OCI-LY3 (cell line): Measurements from ENCODE around the gene HHAT.

Experiments used
- H2AFZ ChIP-seq: fragments of 200-600, 300-600 bp; shearing (Covaris generic); 2 replicates; pipeline ENCODE4 v1.6.0; 2014; ENCODE audit warnings: antibody characterized with exemption, low read depth, low read length
- H3K27ac ChIP-seq: fragments of 200-600, 300-600 bp; sonication (generic); 2 replicates; pipeline ENCODE4 v1.5.1; 2014; ENCODE audit warnings: mild to moderate bottlenecking, low read length, moderate library complexity, mixed read lengths
- H3K27me3 ChIP-seq: fragments of 200-600, 300-600 bp; sonication (generic); 2 replicates; pipeline ENCODE4 v1.6.1; 2014; ENCODE audit warnings: low read depth, low read length, mixed read lengths
- H3K36me3 ChIP-seq: fragments of 200-600, 300-600 bp; sonication (generic); replicated peaks from 2 replicates; pipeline ENCODE3; 2014; ENCODE audit warnings: low read depth, low read length, mixed read lengths
- H3K4me1 ChIP-seq: fragments of 300-600, 200-600 bp; sonication (generic); 2 replicates; pipeline ENCODE4 v1.6.1; 2014; ENCODE audit warnings: low read length, mixed read lengths
- H3K4me2 ChIP-seq: fragments of 200-600, 300-600 bp; sonication (generic); 2 replicates; pipeline ENCODE4 v1.6.1; 2014; ENCODE audit warnings: low read length, mixed read lengths
- H3K4me3 ChIP-seq: fragments of 300-600, 200-600 bp; sonication (generic); 2 replicates; pipeline ENCODE4 v1.5.1; 2014; ENCODE audit warnings: antibody characterized with exemption, mild to moderate bottlenecking, low read length, moderate library complexity
- H3K79me2 ChIP-seq: fragments of 300-600, 200-600 bp; shearing (Covaris generic); 2 replicates; pipeline ENCODE4 v1.6.1; 2014; ENCODE audit warnings: mild to moderate bottlenecking, low read length, mixed read lengths
- H3K9ac ChIP-seq: fragments of 300-600, 200-600 bp; shearing (Covaris generic); 2 replicates; pipeline ENCODE4 v1.6.0; 2014; ENCODE audit warnings: mild to moderate bottlenecking, low read length, moderate library complexity
- H3K9me3 ChIP-seq: fragments of 200-600, 300-600 bp; shearing (Covaris generic); 2 replicates; pipeline ENCODE4 v1.6.1; 2014; ENCODE audit warnings: low read length, mixed read lengths; ENCODE audit not compliant: insufficient read depth
- H4K20me1 ChIP-seq: fragments of 200-600, 300-600 bp; sonication (generic); 2 replicates; pipeline ENCODE4 v1.6.1; 2016; ENCODE audit warnings: low read length, mixed read lengths; ENCODE audit not compliant: insufficient read depth
- CTCF ChIP-seq: fragments of 200-600, 300-600 bp; sonication (generic); IDR thresholded peaks from 2 replicates; pipeline ENCODE4 v1.5.1; 2014; ENCODE audit warnings: antibody characterized with exemption, low read length, low read depth
- EZH2phosphoT487 ChIP-seq: fragments of 200-600 bp; shearing (Covaris generic); IDR thresholded peaks from 2 replicates; pipeline ENCODE4 v1.6.1; 2018; ENCODE audit warnings: antibody characterized with exemption, mixed run types, low read depth

HHAT gene

GRCh38 chr1:210631399-210631798, 302.7 kb downstream of the HHAT start:
- Histone ChIP-seq H3K4me1 (no peaks in the 10 kb centered on the region), H3K79me2 (no peaks in the 10 kb centered on the region), H3K4me3 (no peak overlapping the region), H2AFZ (no peak overlapping the region), H4K20me1 (no peaks in the 10 kb centered on the region), H3K36me3 (no peaks in the 10 kb centered on the region), H3K9ac (no peak overlapping the region), H3K9me3 (no peaks in the 10 kb centered on the region), H3K27me3 (0 out of 2 replicates have a peak, but pooled peaks cover 4% of the 10 kb centered on the region), H3K27ac (no peak overlapping the region), H3K4me2 (no peak overlapping the region)
- no peak for TF ChIP-seq EZH2phosphoT487
- TF ChIP-seq CTCF: no peak

- Histone ChIP-seq H4K20me1 (no peaks in the 10 kb centered on the region), H3K27ac (no peak overlapping the region), H3K27me3 (no peaks in the 10 kb centered on the region), H3K4me2 (no peak overlapping the region), H2AFZ (no peak overlapping the region), H3K4me3 (no peak overlapping the region), H3K9me3 (no peaks in the 10 kb centered on the region), H3K9ac (no peak overlapping the region), H3K4me1 (no peaks in the 10 kb centered on the region), H3K79me2 (no peaks in the 10 kb centered on the region), H3K36me3 (no peaks in the 10 kb centered on the region)
- no peak for TF ChIP-seq EZH2phosphoT487
- TF ChIP-seq CTCF: no peak
Observed at GRCh38 chr1:210633140-210633539, 304.4 kb downstream of the HHAT start.

GRCh38 chr1:210633636-210634035, 304.9 kb downstream of the HHAT start:
- H3K4me2 ChIP-seq: no peak overlapping the region
- H3K79me2 ChIP-seq: no peaks in the 10 kb centered on the region
- no peaks in the 10 kb centered on the region for H3K36me3 ChIP-seq
- no peak overlapping the region for H2AFZ ChIP-seq
- TF ChIP-seq EZH2phosphoT487 (no peak), CTCF (no peak)
- no peaks in the 10 kb centered on the region for H3K27me3 ChIP-seq
- no peaks in the 10 kb centered on the region for H4K20me1 ChIP-seq
- H3K9ac ChIP-seq: no peak overlapping the region
- no peak overlapping the region for H3K27ac ChIP-seq
- H3K9me3 ChIP-seq: no peaks in the 10 kb centered on the region
- no peak overlapping the region for H3K4me3 ChIP-seq
- H3K4me1 ChIP-seq: no peaks in the 10 kb centered on the region

GRCh38 chr1:210635108-210635507, 306.4 kb downstream of the HHAT start:
- H3K36me3 ChIP-seq: no peaks in the 10 kb centered on the region

More at GRCh38 chr1:210635108-210635507, 306.4 kb downstream of the HHAT start:
- Histone ChIP-seq H3K79me2 (no peaks in the 10 kb centered on the region), H3K4me3 (no peak overlapping the region), H3K9me3 (no peaks in the 10 kb centered on the region), H2AFZ (no peak overlapping the region), H3K4me2 (no peak overlapping the region), H3K27ac (no peak overlapping the region), H3K9ac (no peak overlapping the region), H3K27me3 (no peaks in the 10 kb centered on the region), H4K20me1 (no peaks in the 10 kb centered on the region), H3K4me1 (no peaks in the 10 kb centered on the region)
- TF ChIP-seq CTCF (no peak), EZH2phosphoT487 (no peak)
